Measurements from ENCODE around the gene RXRA. TPM values are rescaled to one million over a fixed set of nuclear protein-coding genes. Genes with fewer than 3 reads are reported as not detected.

Gene RXRA
- total and polyA plus RNA-seq, 2 of the 4 experiments (the other 2 are of a cell fraction), result 7.5 to 17.9 TPM

- H4K91ac ChIP-seq (ENCODE audit: insufficient read depth, low read depth, low read length), result no peak overlapping the region
- TF ChIP-seq RFX5 (IDR thresholded peaks at IDR 0.05; ENCODE audit: low read depth, low read length), result no peak
- no peak for TF ChIP-seq BHLHE40 (IDR thresholded peaks at IDR 0.05; ENCODE audit: low read depth, low read length)
- TF ChIP-seq ELK1 (IDR thresholded peaks at IDR 0.05; ENCODE audit: borderline replicate concordance, low read depth, low read length), result no peak
- TF ChIP-seq RAD21 (IDR thresholded peaks at IDR 0.05; ENCODE audit: low read length), result no peak
- TF ChIP-seq FOS (IDR thresholded peaks at IDR 0.05; ENCODE audit: low read depth, low read length), result no peak
- no peak for TF ChIP-seq SMC3 (IDR thresholded peaks at IDR 0.05; ENCODE audit: low read depth, low read length)
- no peak for TF ChIP-seq CTCF (conservative IDR thresholded peaks at IDR 0.05; ENCODE audit: low read depth, low read length)
- H3K27ac ChIP-seq (ENCODE audit: insufficient read depth, low read length), result no peak overlapping the region
- WGBS, 2 experiments (ENCODE audit: extremely low coverage in 2 of 2, insufficient read length in 1 of 2), result 93% methylated on average over 8 of the region's 19 CpGs; no CpG with 5 or more reads in 1 of the 2 experiments
- in situ Hi-C loops (cut with MboI; ENCODE audit: low sequenced_read_pairs) (loop anchor here (25.0 kb wide), 1 partner anchor 589 kb away; no protein-coding TSS in a partner anchor), intact Hi-C loops (cut with micrococcal nuclease) (no loop called here), dilution Hi-C loops (cut with HindIII; ENCODE audit: low sequenced_read_pairs, unreplicated experiment) (no loop called here)
- no peak overlapping the region for H2AFZ ChIP-seq (replicated peaks; ENCODE audit: low read length, poor library complexity)
- DNase-seq, result no peak
- no TSS peak for BruUV-seq (replicated peaks)
- peaks cover 17% of the 10 kb centered on the region for H3K4me1 ChIP-seq (ENCODE audit: control insufficient read depth, insufficient read depth, low read length)
- H2BK15ac ChIP-seq (ENCODE audit: low read depth, low read length), result no peak overlapping the region
- H3K4me2 ChIP-seq (ENCODE audit: low read depth, low read length), result no peak overlapping the region
- no peak overlapping the region for H3K4ac ChIP-seq (ENCODE audit: low read depth, low read length)
- peaks cover 8% of the 10 kb centered on the region; the same call in 1 of the 2 replicates for H3K36me3 ChIP-seq (ENCODE audit: control insufficient read depth, insufficient read depth, low read length)
- no peak overlapping the region for H2BK5ac ChIP-seq (ENCODE audit: low read depth, low read length, poor library complexity, severe bottlenecking)
- no peak overlapping the region for H3K14ac ChIP-seq (replicated peaks; ENCODE audit: low read depth, low read length)
- no peak overlapping the region for H4K8ac ChIP-seq (ENCODE audit: low read depth in 2 of 2, low read length in 2 of 2)
- H4K20me1 ChIP-seq (ENCODE audit: insufficient read depth, low read length), result peaks cover 81% of the 10 kb centered on the region
- ATAC-seq (ENCODE audit: low read depth), result no peak
- no peak overlapping the region for H2BK120ac ChIP-seq (ENCODE audit: low read depth, low read length)
- H3K27me3 ChIP-seq (ENCODE audit: control insufficient read depth, insufficient read depth, low read length), result no peaks in the 10 kb centered on the region
- no peak overlapping the region for H4K5ac ChIP-seq (ENCODE audit: low read depth, low read length)
- no peak overlapping the region for H3K4me3 ChIP-seq (ENCODE audit: insufficient read depth, low read depth, low read length)
- peaks cover 5% of the 10 kb centered on the region for H3K9me3 ChIP-seq (ENCODE audit: control insufficient read depth, insufficient read depth, low read length)
- H3K9ac ChIP-seq (ENCODE audit: low read depth, low read length), result no peak overlapping the region
- no peak overlapping the region for H2AK9ac ChIP-seq (replicated peaks; ENCODE audit: low read depth, low read length, poor library complexity)
- CTCF ChIA-PET, result no interaction called here
- H2AK5ac ChIP-seq (ENCODE audit: low read depth, low read length), result no peak overlapping the region
- no peak overlapping the region for H3K18ac ChIP-seq (ENCODE audit: low read depth, low read length)
- peaks cover 16 to 87% of the 10 kb centered on the region in 2 experiments for H3K79me1 ChIP-seq (ENCODE audit: low read depth in 1 of 2, low read length in 2 of 2)
- peaks cover 13% of the 10 kb centered on the region; the same call in 1 of the 2 replicates for H3K9me1 ChIP-seq (ENCODE audit: insufficient read depth, low read length)
- H3K56ac ChIP-seq (ENCODE audit: extremely low read depth, insufficient read depth, low read length), result no peak overlapping the region
- POLR2A ChIA-PET (ENCODE audit: unreplicated experiment), result no interaction called here
- H2BK20ac ChIP-seq (ENCODE audit: low read depth, low read length), result no peak overlapping the region
- H3K23ac ChIP-seq (ENCODE audit: low read depth, low read length), result no peak overlapping the region
Observed at GRCh38 chr9:134401391-134401790, 75.1 kb downstream of the RXRA start.
